ENCODE measurements around the gene PDZRN4.

The PDZRN4 gene

GRCh38 chr12:41248391-41248790, 60.3 kb downstream of the PDZRN4 start:
- TF ChIP-seq TCF12 (IDR thresholded peaks at IDR 0.05; ENCODE audit: low read depth) (no peak), MAX (IDR thresholded peaks at IDR 0.05) (no peak), CEBPB (IDR thresholded peaks at IDR 0.05) (no peak), USF1 (IDR thresholded peaks at IDR 0.05) (no peak), RAD21 (IDR thresholded peaks at IDR 0.05; ENCODE audit: low read depth) (no peak), REST (IDR thresholded peaks at IDR 0.05; ENCODE audit: low read depth) (no peak), TEAD4 (IDR thresholded peaks at IDR 0.05) (no peak), TAF1 (IDR thresholded peaks at IDR 0.05; ENCODE audit: low read depth) (no peak), EGR1 (IDR thresholded peaks at IDR 0.05) (no peak), CREB1 (IDR thresholded peaks at IDR 0.05; ENCODE audit: low read depth) (no peak), EP300 (IDR thresholded peaks at IDR 0.05; ENCODE audit: borderline replicate concordance) (no peak), NFIC (IDR thresholded peaks at IDR 0.05) (no peak), ZBTB7A (IDR thresholded peaks at IDR 0.05; ENCODE audit: low read depth) (no peak), YY1 (IDR thresholded peaks at IDR 0.05; ENCODE audit: low read depth) (no peak), FOXM1 (IDR thresholded peaks at IDR 0.05; ENCODE audit: borderline replicate concordance, low read depth) (no peak)

GRCh38 chr12:41250748-41251147, 62.6 kb downstream of the PDZRN4 start:
- TF ChIP-seq MAX (IDR thresholded peaks at IDR 0.05) (no peak), TEAD4 (IDR thresholded peaks at IDR 0.05) (no peak), EP300 (IDR thresholded peaks at IDR 0.05; ENCODE audit: borderline replicate concordance) (no peak), CREB1 (IDR thresholded peaks at IDR 0.05; ENCODE audit: low read depth) (no peak), EGR1 (IDR thresholded peaks at IDR 0.05) (no peak), TAF1 (IDR thresholded peaks at IDR 0.05; ENCODE audit: low read depth) (no peak)

- TF ChIP-seq TAF1 (IDR thresholded peaks at IDR 0.05; ENCODE audit: low read depth), result no peak
- no peak for TF ChIP-seq TEAD4 (IDR thresholded peaks at IDR 0.05)
- no peak for TF ChIP-seq YY1 (IDR thresholded peaks at IDR 0.05; ENCODE audit: low read depth)
- TF ChIP-seq CREB1 (IDR thresholded peaks at IDR 0.05; ENCODE audit: low read depth), result no peak
- no peak for TF ChIP-seq TCF12 (IDR thresholded peaks at IDR 0.05; ENCODE audit: low read depth)
- TF ChIP-seq EP300 (IDR thresholded peaks at IDR 0.05; ENCODE audit: borderline replicate concordance), result no peak
- no peak for TF ChIP-seq REST (IDR thresholded peaks at IDR 0.05; ENCODE audit: low read depth)
- no peak for TF ChIP-seq ZBTB7A (IDR thresholded peaks at IDR 0.05; ENCODE audit: low read depth)
- no peak for TF ChIP-seq FOXM1 (IDR thresholded peaks at IDR 0.05; ENCODE audit: borderline replicate concordance, low read depth)
- TF ChIP-seq NFIC (IDR thresholded peaks at IDR 0.05), result no peak
Observed at GRCh38 chr12:41254004-41254914, 66.1 kb downstream of the PDZRN4 start.

GRCh38 chr12:41264281-41264680, 76.2 kb downstream of the PDZRN4 start:
- TF ChIP-seq RAD21 (IDR thresholded peaks at IDR 0.05; ENCODE audit: low read depth) (peak; percentile 73), ZBTB7A (IDR thresholded peaks at IDR 0.05; ENCODE audit: low read depth) (no peak), EP300 (IDR thresholded peaks at IDR 0.05; ENCODE audit: borderline replicate concordance) (no peak), TAF1 (IDR thresholded peaks at IDR 0.05; ENCODE audit: low read depth) (no peak), NFIC (IDR thresholded peaks at IDR 0.05) (no peak), CREB1 (IDR thresholded peaks at IDR 0.05; ENCODE audit: low read depth) (no peak), TEAD4 (IDR thresholded peaks at IDR 0.05) (no peak)

- TF ChIP-seq EGR1 (IDR thresholded peaks at IDR 0.05) (no peak), USF1 (IDR thresholded peaks at IDR 0.05) (no peak)
Observed at GRCh38 chr12:41269056-41269455, 80.9 kb downstream of the PDZRN4 start.

GRCh38 chr12:41271489-41271888, 83.4 kb downstream of the PDZRN4 start:
- TF ChIP-seq RAD21 (IDR thresholded peaks at IDR 0.05; ENCODE audit: low read depth), result no peak
- TF ChIP-seq TEAD4 (IDR thresholded peaks at IDR 0.05), result no peak
- no peak for TF ChIP-seq REST (IDR thresholded peaks at IDR 0.05; ENCODE audit: low read depth)
- no peak for TF ChIP-seq YY1 (IDR thresholded peaks at IDR 0.05; ENCODE audit: low read depth)
- no peak for TF ChIP-seq EGR1 (IDR thresholded peaks at IDR 0.05)
- no peak for TF ChIP-seq MAX (IDR thresholded peaks at IDR 0.05)
- no peak for TF ChIP-seq EP300 (IDR thresholded peaks at IDR 0.05; ENCODE audit: borderline replicate concordance)
- TF ChIP-seq TCF12 (IDR thresholded peaks at IDR 0.05; ENCODE audit: low read depth), result no peak
- TF ChIP-seq TAF1 (IDR thresholded peaks at IDR 0.05; ENCODE audit: low read depth), result no peak
- no peak for TF ChIP-seq USF1 (IDR thresholded peaks at IDR 0.05)
